VCaP (cell line): Measurements from ENCODE around the gene CSNK1A1.
"Not testable (repeated sequence)": the region's sequence is repeated elsewhere in the genome, so short reads cannot be mapped to it uniquely, and the experiment has no call there.

Experiments
- H3K27ac ChIP-seq: fragments of 450-650 bp; 2 replicates; pipeline ENCODE4 v1.5.1; 2017
- TF ChIP-seq, protein P1 (sequence below): fragments of 450-650 bp; conservative IDR thresholded peaks from 2 replicates; pipeline ENCODE4 v1.5.1; 2017; ENCODE audit warnings: mild to moderate bottlenecking, moderate library complexity

CSNK1A1 gene

DNA sequence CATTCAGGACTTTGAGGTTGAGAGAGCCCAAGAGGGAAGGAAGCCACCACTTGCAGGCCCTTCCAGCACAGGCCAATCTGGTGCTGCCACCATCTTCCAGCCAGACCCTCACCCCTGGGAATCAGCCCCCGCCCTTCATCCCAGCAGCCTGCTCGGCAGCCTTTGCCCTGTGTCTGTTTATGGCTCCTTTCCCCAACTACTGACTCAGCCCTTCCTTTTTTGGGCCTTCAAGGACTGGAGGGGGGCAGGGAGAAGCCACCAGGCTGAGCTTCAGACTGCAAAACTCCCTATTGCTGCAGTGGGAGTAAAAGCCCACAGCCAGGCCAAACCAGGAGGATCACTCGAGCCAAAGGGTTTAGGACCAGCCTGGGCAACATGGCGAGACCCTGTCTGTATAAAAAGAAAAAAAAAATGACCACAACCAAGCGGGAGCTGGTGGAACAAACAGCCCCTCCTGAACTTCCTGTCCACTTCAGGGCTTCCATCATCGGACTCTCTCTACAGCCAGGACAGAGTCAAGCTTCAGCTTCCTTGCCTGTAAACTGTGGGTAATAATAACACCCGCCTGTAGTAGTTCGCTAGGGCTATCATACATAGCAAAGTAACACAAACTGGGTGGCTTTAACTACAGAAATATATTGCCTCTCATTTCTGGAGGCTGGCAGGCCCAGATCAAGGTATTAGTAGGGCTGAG is 86.3 kb downstream of the CSNK1A1 start:
- TF ChIP-seq, protein P1, sequence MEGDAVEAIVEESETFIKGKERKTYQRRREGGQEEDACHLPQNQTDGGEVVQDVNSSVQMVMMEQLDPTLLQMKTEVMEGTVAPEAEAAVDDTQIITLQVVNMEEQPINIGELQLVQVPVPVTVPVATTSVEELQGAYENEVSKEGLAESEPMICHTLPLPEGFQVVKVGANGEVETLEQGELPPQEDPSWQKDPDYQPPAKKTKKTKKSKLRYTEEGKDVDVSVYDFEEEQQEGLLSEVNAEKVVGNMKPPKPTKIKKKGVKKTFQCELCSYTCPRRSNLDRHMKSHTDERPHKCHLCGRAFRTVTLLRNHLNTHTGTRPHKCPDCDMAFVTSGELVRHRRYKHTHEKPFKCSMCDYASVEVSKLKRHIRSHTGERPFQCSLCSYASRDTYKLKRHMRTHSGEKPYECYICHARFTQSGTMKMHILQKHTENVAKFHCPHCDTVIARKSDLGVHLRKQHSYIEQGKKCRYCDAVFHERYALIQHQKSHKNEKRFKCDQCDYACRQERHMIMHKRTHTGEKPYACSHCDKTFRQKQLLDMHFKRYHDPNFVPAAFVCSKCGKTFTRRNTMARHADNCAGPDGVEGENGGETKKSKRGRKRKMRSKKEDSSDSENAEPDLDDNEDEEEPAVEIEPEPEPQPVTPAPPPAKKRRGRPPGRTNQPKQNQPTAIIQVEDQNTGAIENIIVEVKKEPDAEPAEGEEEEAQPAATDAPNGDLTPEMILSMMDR, result no peak
- no peak overlapping the region for H3K27ac ChIP-seq

GRCh38 chr5:149461907-149462306 is 89.3 kb downstream of the CSNK1A1 start:
- H3K27ac ChIP-seq, result not testable (repeated sequence)

- no peak overlapping the region for H3K27ac ChIP-seq
- TF ChIP-seq, protein P1, result no peak
Observed at GRCh38 chr5:149459891-149460290, 91.3 kb downstream of the CSNK1A1 start.

- TF ChIP-seq, protein P1, result no peak
- no peak overlapping the region for H3K27ac ChIP-seq
Observed at GRCh38 chr5:149457393-149457763, 93.9 kb downstream of the CSNK1A1 start.

GRCh38 chr5:149456597-149457392 is 94.4 kb downstream of the CSNK1A1 start:
- no peak overlapping the region for H3K27ac ChIP-seq
- TF ChIP-seq, protein P1, result no peak

GRCh38 chr5:149455889-149456409 is 95.3 kb downstream of the CSNK1A1 start:
- no peak overlapping the region for H3K27ac ChIP-seq

GRCh38 chr5:149453618-149454415 is 97.4 kb downstream of the CSNK1A1 start:
- TF ChIP-seq, protein P1, result no peak
- H3K27ac ChIP-seq, result peak overlapping the region; percentile 44; the same call in 1 of the 2 replicates

More at GRCh38 chr5:149455889-149456409, 95.3 kb downstream of the CSNK1A1 start:
- TF ChIP-seq, protein P1, result no peak
